GM21360 (cell line): Measurements from ENCODE around the gene DGKZ.

ENCODE experiments used
- ATAC-seq: cut with Tn5 transposase; IDR thresholded peaks from one replicate; pipeline ENCODE4 v1.9.1; 2021; ENCODE audit warnings: mild to moderate bottlenecking, moderate library complexity; ENCODE audit not compliant: unreplicated experiment

Gene DGKZ

GRCh38 chr11:46343520-46343919 is 3.7 kb upstream of the DGKZ start:
- ATAC-seq: no peak

DNA sequence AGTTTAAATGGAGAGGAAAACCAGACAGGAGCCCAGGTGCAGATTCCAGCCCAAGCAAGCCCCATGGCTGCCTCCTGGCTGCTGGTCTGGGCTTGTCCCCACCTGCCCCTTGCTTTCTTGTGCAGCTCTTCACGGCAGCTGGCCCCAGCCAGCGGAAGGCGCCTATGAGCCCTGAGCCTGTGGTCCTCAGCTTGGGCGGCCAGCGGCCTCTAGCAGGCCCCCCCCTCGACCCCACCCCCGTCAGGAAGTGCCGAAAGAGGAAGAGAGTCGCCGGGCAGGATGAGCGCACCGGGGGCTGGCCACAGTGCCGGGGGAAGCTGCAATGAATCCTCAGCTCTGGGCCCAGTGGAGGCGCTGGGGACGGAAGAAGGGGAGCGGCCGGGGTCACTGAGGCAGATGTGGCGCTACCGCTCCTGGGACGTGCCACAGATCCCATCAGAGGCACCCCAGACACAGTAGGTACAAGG is 2.1 kb upstream of the DGKZ start:
- ATAC-seq: no peak

- no peak for ATAC-seq
These were observed 1.3 kb upstream of the DGKZ start for GRCh38 chr11:46345881-46346484.

- ATAC-seq: no peak
These were observed 511 bp downstream of the DGKZ start for GRCh38 chr11:46347637-46348311.

DNA sequence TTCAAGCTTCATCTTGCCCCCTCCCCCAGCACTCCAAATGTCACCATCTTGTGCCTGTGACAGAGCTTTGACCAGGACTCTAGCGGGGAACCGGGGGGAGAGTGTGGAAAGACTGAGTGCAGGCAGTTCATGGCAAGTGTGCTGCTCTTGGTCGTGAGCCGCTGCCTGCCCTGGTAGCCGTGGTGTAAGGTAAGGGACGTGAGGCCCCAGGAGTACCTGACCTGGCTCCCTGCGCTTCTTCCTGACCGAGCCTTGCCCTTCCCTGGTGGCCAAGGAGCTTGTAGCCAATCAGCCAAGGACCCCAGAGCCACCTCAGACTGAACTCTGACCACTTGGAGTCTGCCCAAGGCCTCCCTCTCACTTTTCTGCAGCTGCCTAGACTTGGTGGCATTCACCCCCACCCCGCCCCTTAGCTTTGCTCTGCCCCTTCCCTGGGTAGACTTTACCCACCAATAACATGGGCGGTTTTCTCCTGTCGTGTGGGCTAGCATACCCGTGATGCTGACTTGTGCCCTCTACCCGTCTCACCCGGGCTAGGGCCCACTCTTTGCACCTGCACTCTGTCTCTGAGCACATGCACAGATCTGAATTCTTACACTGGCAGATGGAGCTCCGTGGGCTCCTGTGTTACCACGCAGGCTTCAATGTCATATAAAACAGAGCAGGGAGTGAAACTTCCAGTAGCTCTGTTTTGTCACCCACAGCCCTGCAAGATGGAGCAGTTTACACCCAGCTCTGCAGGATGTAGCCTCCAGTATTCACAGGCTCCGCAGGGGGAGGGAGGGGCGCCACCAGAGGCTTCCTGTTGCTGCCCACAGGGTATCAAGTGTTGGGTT is 1.5 kb downstream of the DGKZ start:
- no peak for ATAC-seq

DNA sequence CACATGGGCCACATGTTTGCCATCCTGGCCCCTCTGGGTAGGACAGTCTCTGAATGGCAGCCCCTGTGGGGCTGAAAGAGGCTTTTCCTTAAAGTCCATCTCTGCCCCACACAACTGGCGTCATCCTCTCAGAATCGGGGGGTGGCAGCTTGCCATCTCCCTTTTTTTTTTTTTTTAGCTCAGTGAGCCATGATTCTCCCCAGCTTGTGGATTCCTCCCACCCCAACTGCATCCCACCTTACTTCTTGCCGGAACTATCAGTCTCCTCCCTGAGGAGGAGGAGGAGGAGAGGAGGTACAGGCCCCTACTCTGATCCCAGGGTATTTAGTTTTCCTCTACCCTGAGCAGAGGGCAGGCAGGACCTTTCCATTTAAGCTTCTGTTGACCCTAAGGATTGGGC is 3.4 kb downstream of the DGKZ start:
- no peak for ATAC-seq

GRCh38 chr11:46351148-46351547 is 3.9 kb downstream of the DGKZ start:
- ATAC-seq: no peak

GRCh38 chr11:46351606-46352005 is 4.3 kb downstream of the DGKZ start:
- no peak for ATAC-seq

DNA sequence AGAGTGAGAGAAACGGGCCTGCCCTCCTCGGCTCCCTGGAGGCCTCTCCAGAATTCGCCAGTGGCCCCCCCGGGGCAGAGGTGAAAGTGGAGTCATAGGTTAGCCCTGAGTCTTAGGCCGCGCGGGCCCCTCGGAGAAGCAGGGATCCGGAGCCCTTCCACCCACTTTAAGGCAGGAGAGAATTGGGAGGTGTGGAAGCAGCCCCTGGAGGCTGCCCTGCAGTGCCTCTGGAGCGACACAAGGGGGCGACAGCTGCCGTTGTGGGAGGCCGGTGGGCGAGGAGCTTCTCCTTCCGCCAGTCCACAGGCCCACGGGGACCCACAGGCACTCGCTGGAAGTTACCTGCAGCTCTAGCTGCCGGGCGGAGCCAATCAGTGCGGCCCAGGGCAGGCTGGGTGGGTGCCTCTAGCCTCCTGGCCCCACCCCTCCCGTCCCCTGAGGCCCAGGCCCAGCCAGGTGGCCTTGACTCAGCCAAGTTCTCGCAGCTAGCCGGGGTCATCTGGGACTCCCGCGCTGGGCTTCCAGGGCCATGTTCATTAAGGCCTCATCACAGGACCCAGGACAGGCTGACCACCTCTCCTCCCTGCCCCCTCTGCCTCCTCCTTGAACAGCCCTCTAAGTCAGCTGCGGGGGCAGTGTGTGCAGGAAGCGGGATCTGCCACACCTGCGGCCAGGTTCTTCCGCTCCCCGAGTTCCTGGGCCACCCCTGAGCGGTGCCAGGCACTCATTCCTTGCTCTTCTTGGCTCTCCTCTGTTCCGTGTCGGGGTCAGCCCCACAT is 5.0 kb downstream of the DGKZ start:
- no peak for ATAC-seq

DNA sequence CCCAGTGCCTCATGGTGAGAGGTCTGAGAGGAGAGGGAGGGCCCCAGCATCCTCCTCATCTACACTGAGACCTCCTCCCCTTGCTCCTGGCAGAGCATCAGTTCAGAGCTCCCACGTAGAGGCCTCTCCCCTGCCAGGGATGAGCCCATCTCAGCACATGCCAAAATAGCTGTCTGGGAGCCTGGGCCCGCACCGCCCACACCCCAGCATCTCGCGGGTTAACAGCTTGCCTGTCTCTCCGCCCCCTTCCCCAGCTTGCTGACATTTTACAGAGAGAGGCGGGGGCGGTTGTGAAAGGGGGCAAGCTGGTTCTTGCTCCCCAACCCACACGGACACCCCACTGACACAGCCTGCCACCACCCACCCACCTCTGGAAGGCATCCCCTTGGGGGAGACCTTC is 6.4 kb downstream of the DGKZ start:
- ATAC-seq: no peak

- no peak for ATAC-seq
These were observed 9.7 kb downstream of the DGKZ start for GRCh38 chr11:46356924-46357482.

DNA sequence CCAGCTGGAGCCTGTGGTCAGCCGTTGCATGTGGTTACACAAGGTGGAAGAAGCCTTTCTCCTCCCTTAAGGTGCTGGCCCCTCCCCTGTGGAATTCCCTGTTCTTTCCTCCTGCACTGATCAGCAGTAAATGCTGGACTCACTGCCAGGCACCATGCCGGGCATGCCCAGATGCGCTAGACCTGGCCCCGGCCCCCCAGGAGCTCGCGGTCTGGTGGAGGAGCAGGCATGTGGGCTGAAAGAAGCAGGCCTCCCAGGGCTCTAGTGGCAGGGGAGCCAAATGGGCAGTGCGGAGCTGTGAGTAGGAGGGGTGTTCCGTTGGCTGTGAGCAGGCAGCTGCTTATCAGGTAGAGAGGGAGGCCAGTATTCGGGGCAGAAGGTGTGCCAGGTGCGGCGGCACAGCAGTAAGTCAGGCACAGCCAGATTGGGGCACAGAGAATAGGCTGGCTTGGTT is 10.2 kb downstream of the DGKZ start:
- ATAC-seq: no peak

DNA sequence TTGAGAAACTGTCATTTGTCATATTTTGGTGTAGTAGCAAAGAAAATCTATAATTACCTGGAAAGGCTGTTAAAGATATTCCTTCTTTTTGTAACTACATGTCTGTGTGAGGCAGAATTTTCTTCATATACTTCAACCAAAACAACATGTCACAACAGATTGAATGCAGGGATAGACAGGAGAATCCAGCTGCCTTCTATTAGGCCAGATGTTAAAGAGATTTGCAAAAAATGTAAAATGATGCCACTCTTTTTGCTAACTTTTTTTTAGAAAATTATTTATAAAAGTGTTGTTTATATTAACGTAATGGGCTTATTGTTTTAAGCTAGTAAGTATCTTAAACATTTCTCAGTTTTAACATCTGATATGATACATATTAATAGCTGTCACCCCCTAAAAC is 12.7 kb downstream of the DGKZ start:
- no peak for ATAC-seq

DNA sequence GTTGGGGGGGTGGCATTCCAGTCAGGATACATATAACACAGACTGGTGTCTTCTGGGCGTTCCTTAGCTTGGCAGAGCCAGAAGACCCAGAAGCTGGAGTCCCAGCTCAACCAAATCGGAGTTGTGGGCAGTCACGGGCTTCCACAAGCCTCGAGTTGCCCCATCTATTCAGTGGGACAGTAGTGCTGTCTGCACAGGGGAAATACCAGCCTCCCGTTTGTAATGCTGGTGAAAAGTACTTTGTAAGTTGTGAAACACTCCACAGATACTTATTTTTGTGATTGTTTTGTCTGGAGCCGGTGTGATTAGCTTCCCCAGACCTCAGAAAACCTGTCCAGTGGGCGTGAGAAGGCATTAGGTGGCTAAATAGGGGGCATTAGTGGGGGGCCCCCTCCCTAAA is 13.6 kb downstream of the DGKZ start:
- ATAC-seq: no peak

- ATAC-seq: no peak
These were observed 14.3 kb downstream of the DGKZ start for GRCh38 chr11:46361283-46362155.

DNA sequence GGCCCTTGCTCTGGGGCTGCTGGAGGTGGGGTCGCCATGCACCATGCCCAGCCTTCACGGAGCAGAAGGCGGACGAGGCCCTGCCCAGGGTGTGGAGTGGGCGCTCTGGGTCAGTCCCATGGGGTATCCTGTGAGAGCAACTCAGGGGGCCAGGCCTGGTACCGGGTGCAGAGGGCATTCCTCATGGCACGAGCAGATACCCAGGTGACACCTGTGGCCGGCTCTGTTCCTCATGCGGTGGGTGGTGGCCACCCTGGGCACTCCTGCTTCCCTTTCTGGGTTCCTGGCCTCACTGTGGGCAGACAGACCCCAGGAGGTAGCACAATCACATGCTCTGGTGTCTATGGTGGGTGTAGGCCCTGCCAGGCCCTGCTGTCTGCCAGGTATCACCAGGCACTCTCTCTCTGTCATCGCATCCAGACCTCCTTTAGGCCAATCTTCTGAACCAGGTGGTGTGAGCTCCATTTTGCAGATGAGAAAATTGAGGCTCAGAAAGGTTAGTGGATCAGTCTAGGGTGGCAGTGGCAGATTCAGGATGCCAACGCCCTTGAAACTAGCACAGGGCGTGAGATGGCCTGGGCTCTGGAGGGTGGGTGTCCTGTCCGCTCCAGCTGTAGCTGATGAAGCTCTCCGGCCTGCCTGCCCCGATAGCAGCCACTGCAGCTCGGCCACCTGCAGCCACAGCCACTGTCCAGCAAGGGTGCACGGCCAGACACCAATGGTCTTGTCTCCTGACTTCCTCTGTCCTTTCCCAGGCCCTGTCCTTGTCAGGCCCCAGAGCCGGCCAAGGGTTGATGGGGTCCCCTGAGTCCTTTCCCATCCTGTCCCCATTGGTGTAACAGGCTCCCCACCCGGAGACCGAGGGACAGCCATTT is 15.1 kb downstream of the DGKZ start:
- no peak for ATAC-seq

- ATAC-seq: no peak
These were observed 15.8 kb downstream of the DGKZ start for GRCh38 chr11:46363031-46363407.

GRCh38 chr11:46363455-46364005 is 16.3 kb downstream of the DGKZ start:
- ATAC-seq: no peak

GRCh38 chr11:46364056-46364455 is 16.8 kb downstream of the DGKZ start:
- no peak for ATAC-seq
